ENCODE results near the gene HIVEP3.
A peak's percentile ranks its signal among the peaks of the same experiment; 100 is the strongest.

HIVEP3 gene

DNA sequence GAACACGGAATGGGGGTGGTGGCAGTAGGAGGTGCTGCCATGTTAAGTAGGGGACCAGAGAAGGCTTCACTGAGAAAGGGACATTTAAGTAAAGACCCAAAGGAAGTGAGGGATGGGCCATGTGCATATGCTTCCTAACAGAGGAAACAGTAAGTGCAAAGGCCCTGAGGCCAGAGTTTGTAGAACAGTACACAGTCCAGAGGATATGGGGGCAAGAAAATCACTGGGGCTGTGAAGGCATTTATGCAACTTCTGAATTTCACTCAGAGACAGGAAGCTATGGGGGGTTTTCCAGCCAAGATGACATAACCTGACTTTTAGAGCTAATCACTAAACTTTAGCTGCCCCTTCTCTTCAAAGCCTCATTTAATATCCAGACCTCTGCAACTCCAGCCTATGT, 231.7 kb downstream of the HIVEP3 start:
- Histone ChIP-seq H3K4me3 (no peak overlapping the region), H3K36me3 (no peaks in the 10 kb centered on the region), H3K9me3 (no peaks in the 10 kb centered on the region), H3K27ac (no peak overlapping the region), H3K27me3 (no peaks in the 10 kb centered on the region), H3K4me1 (peaks cover 0 to 3% (median 0%) of the 10 kb centered on the region in 4 donors)
- no peak for DNase-seq
- intact Hi-C loops (cut with DNase I; ENCODE audit: low total_unique reads), result no loop called here
- TF ChIP-seq, protein P1, sequence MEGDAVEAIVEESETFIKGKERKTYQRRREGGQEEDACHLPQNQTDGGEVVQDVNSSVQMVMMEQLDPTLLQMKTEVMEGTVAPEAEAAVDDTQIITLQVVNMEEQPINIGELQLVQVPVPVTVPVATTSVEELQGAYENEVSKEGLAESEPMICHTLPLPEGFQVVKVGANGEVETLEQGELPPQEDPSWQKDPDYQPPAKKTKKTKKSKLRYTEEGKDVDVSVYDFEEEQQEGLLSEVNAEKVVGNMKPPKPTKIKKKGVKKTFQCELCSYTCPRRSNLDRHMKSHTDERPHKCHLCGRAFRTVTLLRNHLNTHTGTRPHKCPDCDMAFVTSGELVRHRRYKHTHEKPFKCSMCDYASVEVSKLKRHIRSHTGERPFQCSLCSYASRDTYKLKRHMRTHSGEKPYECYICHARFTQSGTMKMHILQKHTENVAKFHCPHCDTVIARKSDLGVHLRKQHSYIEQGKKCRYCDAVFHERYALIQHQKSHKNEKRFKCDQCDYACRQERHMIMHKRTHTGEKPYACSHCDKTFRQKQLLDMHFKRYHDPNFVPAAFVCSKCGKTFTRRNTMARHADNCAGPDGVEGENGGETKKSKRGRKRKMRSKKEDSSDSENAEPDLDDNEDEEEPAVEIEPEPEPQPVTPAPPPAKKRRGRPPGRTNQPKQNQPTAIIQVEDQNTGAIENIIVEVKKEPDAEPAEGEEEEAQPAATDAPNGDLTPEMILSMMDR (IDR thresholded peaks at IDR 0.05), result no peak

DNA sequence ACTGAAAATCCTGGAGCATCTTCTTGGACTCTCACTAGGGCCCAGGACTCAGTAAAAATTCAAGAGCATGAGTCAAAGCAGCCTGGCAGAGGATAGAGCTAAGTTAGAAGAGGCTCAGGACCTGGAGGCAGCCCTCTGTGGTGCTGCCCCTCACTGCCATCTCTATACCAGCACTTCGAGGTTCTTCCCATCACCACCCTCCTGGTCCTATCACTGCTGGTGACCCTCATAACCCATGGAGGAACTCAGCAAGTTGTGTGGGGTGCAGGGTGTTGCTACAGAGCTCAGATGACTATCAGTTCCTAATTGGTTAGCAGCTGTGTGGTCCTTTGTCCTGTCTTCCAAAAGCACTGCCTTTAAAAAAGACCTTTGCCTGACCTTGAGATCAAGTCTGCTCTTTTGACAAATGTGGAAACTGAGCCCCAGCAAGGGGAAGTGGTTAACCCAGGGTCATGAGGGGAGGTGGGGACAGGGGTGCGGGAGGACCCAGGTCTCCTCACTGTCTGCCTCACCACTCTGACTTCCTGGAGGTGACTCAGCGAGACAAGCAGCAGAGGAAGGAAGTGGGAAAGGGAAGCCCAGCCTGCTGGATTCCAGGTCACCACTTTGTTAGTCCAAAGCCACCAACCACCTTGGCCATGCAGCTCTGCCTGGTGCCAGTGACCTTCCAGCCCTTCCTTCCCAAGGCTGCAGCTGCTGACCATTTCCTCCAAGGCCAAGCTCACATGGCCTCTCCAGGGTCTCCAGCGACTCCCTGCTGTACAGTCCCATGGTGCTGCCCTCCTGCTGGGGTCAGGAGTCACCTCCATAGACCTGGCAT, 234.8 kb downstream of the HIVEP3 start:
- H3K4me1 ChIP-seq, result no peaks in the 10 kb centered on the region

DNA sequence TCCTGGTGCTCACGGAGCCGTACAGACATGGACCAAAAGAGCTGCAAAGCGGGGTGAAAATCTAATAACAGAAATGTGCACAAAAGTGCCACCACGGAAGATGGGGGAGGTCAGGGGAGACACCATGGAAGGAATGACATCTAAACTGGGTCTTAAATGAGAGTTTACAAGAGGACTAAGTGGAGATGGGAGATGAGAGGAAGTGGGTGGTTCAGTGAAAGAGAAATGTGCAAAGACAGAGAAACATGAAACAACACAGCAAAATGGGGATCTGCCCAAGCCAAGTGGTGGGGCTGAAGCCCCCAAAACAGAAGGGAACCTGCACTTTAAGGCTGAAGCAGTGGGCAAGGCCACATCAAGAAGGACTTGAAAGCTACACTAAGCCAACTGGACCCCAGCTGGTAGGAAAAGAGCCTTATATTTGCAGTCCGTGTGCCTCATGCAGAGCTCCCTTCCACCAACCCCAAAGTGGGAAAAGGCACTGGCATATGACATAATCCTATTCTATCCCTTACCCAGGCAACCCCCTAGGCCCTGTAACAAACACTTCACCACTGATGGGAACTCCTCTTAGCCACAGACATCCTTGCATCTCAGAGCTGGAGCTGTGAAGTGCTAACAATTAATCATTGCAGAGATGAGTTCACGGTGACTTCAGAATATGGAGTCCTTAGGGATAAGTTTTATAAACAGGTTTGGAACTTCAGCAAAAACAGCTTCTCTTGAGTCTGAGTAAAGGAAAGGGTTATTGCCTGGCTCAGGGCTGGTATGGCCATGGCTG, 235.7 kb downstream of the HIVEP3 start:
- Histone ChIP-seq H3K4me3 (no peak overlapping the region), H3K27ac (no peak overlapping the region), H3K4me1 (peaks cover 0 to 8% (median 0%) of the 10 kb centered on the region in 4 donors), H3K36me3 (no peaks in the 10 kb centered on the region), H3K9me3 (no peaks in the 10 kb centered on the region), H3K27me3 (no peaks in the 10 kb centered on the region)
- DNase-seq, result no peak
- TF ChIP-seq, protein P1 (IDR thresholded peaks at IDR 0.05), result no peak
- intact Hi-C loops (cut with DNase I; ENCODE audit: low total_unique reads), result no loop called here

More for the DNA sequence above, 234.8 kb downstream of the HIVEP3 start:
- H3K27ac ChIP-seq, result no peak overlapping the region
- H3K36me3 ChIP-seq, result no peaks in the 10 kb centered on the region
- TF ChIP-seq, protein P1 (IDR thresholded peaks at IDR 0.05), result no peak
- intact Hi-C loops (cut with DNase I; ENCODE audit: low total_unique reads), result no loop called here
- no peak overlapping the region for H3K4me3 ChIP-seq
- H3K9me3 ChIP-seq, result no peaks in the 10 kb centered on the region
- no peaks in the 10 kb centered on the region for H3K27me3 ChIP-seq
- no peak for DNase-seq

DNA sequence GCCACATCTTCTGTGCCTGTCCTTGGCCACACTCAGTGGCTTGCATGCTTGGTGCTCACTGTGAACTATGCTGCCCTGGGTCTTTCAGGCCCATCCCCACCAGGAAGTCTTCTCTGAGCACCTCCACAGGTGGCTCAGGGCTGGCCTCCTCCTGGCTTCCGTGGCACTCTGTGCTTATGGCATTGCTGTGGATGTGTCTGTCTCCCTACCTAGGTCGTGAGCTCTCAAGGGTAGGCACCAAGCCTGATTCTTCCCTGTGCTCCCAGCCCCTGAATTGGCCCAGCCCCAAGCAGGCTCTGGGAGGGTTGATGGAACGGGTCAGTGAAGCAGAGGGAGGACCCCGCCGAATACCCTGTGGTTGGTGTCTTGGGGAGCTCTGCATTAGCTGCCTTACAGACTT, 236.6 kb downstream of the HIVEP3 start:
- H3K27ac ChIP-seq, result no peak overlapping the region
- H3K4me3 ChIP-seq, result no peak overlapping the region
- no peaks in the 10 kb centered on the region for H3K27me3 ChIP-seq
- no peak for DNase-seq
- H3K4me1 ChIP-seq, result peaks cover 0 to 8% (median 0%) of the 10 kb centered on the region in 4 donors
- H3K9me3 ChIP-seq, result no peaks in the 10 kb centered on the region
- H3K36me3 ChIP-seq, result no peaks in the 10 kb centered on the region
- intact Hi-C loops (cut with DNase I; ENCODE audit: low total_unique reads), result no loop called here
- TF ChIP-seq, protein P1 (IDR thresholded peaks at IDR 0.05), result no peak

DNA sequence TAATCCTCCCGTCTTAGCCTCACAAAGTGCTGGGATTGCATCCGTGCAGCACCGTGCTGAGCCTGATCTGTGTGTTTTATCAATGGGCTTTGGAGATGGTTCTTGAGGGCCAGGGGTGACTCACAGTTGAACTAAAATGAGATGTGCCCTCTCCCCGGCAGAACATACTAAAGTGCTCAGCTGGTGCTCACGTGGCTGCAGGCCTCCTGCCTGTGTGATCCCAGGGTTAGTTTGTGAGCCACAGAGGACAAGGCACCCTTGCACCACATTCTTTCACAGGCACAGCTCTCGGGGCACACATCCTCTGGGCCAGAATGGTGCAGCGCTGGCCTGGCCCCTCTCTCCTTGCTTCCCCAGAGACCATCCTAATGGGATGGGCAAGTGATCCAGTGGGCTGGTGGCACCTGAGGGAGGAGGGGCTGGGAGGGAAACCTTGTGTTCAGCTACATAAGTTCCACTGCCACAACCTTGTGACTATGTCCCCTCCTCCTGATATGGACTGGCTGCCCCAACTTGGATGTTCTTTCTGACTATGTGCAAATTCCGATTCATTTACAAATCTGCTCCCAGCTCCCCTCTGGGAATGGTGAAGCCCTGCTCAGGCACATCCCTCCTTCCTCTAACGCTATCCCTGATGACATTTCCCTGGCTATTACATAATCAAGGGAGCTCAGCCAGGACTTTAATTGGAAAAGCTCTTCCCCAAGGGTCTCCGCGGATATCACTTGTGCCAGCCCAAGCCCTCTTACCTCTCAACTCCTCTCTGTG, 237.2 kb downstream of the HIVEP3 start:
- TF ChIP-seq, protein P1 (IDR thresholded peaks at IDR 0.05), result no peak
- Histone ChIP-seq H3K27me3 (no peaks in the 10 kb centered on the region), H3K36me3 (no peaks in the 10 kb centered on the region), H3K27ac (no peak overlapping the region), H3K4me3 (no peak overlapping the region), H3K9me3 (no peaks in the 10 kb centered on the region), H3K4me1 (peaks cover 0 to 8% (median 0%) of the 10 kb centered on the region in 4 donors)
- intact Hi-C loops (cut with DNase I; ENCODE audit: low total_unique reads), result no loop called here
- peak in 1 of 2 donors; percentile 36 for DNase-seq

Measured in tibial artery (tissue), 4 donors.